ENCODE results near the gene CENPQ. TPM values are rescaled to one million over a fixed set of nuclear protein-coding genes. Genes with fewer than 3 reads are reported as not detected.

The CENPQ gene
- total and polyA plus RNA-seq, 4 donors: 0.70 to 3.5 (median 1.4) TPM

DNA sequence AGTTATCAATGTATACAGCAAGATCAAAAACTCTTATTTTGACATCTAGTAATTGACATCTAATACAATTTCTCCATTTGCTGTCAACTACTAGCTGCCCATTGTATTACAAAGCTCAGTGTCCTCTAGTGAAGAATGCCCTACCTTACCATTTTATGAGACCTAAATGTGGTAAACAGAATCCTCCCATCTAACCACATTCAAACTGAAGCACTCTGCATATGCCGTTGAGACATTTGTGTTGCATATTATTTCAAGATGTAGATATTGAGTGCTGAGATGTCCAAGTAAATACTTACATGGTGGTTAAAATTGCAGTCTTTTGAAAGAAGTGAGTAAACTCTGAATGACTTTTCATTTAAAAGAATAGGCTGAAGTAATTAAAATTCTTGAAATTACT, 36.0 kb downstream of the CENPQ start:
- Histone ChIP-seq H3K27me3 (ENCODE audit: control insufficient read depth in 4 of 4, insufficient read depth in 4 of 4, low read length in 3 of 4) (no peaks in the 10 kb centered on the region), H3K36me3 (ENCODE audit: control insufficient read depth in 4 of 4, insufficient read depth in 3 of 4, low read depth in 1 of 4, low read length in 3 of 4) (no peaks in the 10 kb centered on the region), H3K4me1 (ENCODE audit: control insufficient read depth in 4 of 4, insufficient read depth in 4 of 4, low read length in 3 of 4) (no peaks in the 10 kb centered on the region), H3K9ac (ENCODE audit: low read depth in 1 of 2, low read length in 2 of 2) (no peak overlapping the region), H3K27ac (ENCODE audit: low read depth in 1 of 2, low read length in 2 of 2) (no peak overlapping the region), H3K4me3 (ENCODE audit: low read depth in 1 of 3, low read length in 3 of 3) (no peak overlapping the region), H3K9me3 (ENCODE audit: control insufficient read depth in 4 of 4, low read length in 3 of 4) (no peaks in the 10 kb centered on the region)
- 90% methylated on average over 1 of the region's 1 CpG for WGBS
- no peak for DNase-seq (ENCODE audit: low spot score)
- TF ChIP-seq JUND (IDR thresholded peaks at IDR 0.05) (no peak), RXRA (IDR thresholded peaks at IDR 0.05) (no peak), FOXA1 (IDR thresholded peaks at IDR 0.05) (no peak), HNF4G (IDR thresholded peaks at IDR 0.05) (no peak), CTCF (IDR thresholded peaks at IDR 0.05; ENCODE audit: low read depth, low read length, missing input control) (no peak), EGR1 (IDR thresholded peaks at IDR 0.05; ENCODE audit: low read depth in 2 of 2) (no peak), NR2F2 (IDR thresholded peaks at IDR 0.05) (no peak), HNF4A (conservative IDR thresholded peaks at IDR 0.05) (no peak), GABPA (IDR thresholded peaks at IDR 0.05 in 1 of 2, conservative IDR thresholded peaks at IDR 0.05 in 1 of 2) (no peak)
- TF ChIP-seq, protein P1, sequence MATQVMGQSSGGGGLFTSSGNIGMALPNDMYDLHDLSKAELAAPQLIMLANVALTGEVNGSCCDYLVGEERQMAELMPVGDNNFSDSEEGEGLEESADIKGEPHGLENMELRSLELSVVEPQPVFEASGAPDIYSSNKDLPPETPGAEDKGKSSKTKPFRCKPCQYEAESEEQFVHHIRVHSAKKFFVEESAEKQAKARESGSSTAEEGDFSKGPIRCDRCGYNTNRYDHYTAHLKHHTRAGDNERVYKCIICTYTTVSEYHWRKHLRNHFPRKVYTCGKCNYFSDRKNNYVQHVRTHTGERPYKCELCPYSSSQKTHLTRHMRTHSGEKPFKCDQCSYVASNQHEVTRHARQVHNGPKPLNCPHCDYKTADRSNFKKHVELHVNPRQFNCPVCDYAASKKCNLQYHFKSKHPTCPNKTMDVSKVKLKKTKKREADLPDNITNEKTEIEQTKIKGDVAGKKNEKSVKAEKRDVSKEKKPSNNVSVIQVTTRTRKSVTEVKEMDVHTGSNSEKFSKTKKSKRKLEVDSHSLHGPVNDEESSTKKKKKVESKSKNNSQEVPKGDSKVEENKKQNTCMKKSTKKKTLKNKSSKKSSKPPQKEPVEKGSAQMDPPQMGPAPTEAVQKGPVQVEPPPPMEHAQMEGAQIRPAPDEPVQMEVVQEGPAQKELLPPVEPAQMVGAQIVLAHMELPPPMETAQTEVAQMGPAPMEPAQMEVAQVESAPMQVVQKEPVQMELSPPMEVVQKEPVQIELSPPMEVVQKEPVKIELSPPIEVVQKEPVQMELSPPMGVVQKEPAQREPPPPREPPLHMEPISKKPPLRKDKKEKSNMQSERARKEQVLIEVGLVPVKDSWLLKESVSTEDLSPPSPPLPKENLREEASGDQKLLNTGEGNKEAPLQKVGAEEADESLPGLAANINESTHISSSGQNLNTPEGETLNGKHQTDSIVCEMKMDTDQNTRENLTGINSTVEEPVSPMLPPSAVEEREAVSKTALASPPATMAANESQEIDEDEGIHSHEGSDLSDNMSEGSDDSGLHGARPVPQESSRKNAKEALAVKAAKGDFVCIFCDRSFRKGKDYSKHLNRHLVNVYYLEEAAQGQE (IDR thresholded peaks at IDR 0.05): no peak

DNA sequence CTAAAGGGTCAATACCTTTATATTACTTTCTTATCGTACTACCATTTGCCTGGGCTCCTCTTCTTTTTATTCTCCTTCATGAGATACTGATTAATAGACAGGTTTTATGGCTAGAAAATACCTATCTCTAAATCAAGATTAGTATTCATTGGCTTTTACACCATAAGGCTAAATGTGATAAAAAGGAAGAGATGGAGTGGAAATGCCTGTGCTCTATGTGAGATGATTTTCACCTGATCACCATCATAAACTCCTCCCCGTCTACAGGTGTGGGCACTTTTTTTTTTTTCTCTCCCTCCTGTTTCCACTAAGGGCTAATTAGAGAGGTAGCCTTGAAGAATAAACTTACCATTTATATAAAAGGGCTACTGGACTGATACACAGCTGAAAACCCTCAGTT, 36.5 kb downstream of the CENPQ start, which contains the start of gene GLYATL3:
Gene GLYATL3, plus strand, starts transcription at position 301 of the 400 bp plus-strand sequence. CDS start 12,068 bp downstream, outside the sequence.
- no peaks in the 10 kb centered on the region for H3K36me3 ChIP-seq (ENCODE audit: control insufficient read depth in 4 of 4, insufficient read depth in 3 of 4, low read depth in 1 of 4, low read length in 3 of 4)
- WGBS: 43% methylated on average over 2 of the region's 2 CpGs
- no peaks in the 10 kb centered on the region for H3K4me1 ChIP-seq (ENCODE audit: control insufficient read depth in 4 of 4, insufficient read depth in 4 of 4, low read length in 3 of 4)
- no peaks in the 10 kb centered on the region for H3K27me3 ChIP-seq (ENCODE audit: control insufficient read depth in 4 of 4, insufficient read depth in 4 of 4, low read length in 3 of 4)
- TF ChIP-seq, protein P2, sequence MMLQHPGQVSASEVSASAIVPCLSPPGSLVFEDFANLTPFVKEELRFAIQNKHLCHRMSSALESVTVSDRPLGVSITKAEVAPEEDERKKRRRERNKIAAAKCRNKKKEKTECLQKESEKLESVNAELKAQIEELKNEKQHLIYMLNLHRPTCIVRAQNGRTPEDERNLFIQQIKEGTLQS (IDR thresholded peaks at IDR 0.05): no peak
- TF ChIP-seq, protein P1 (IDR thresholded peaks at IDR 0.05): no peak
- TF ChIP-seq FOXA1 (IDR thresholded peaks at IDR 0.05): no peak
- no peak within 1 kb of the TSS for H3K27ac ChIP-seq (ENCODE audit: low read depth in 1 of 2, low read length in 2 of 2)
- no peak within 1 kb of the TSS for H3K9ac ChIP-seq (ENCODE audit: low read depth in 1 of 2, low read length in 2 of 2)
- no peaks in the 10 kb centered on the region for H3K9me3 ChIP-seq (ENCODE audit: control insufficient read depth in 4 of 4, low read length in 3 of 4)
- H3K4me3 ChIP-seq (ENCODE audit: low read depth in 1 of 3, low read length in 3 of 3): no peak within 1 kb of the TSS
- no peak for DNase-seq (ENCODE audit: low spot score)

All from liver (tissue), 9 donors.